ENCODE results near the gene MTRF1L.

- TF ChIP-seq, protein P1, sequence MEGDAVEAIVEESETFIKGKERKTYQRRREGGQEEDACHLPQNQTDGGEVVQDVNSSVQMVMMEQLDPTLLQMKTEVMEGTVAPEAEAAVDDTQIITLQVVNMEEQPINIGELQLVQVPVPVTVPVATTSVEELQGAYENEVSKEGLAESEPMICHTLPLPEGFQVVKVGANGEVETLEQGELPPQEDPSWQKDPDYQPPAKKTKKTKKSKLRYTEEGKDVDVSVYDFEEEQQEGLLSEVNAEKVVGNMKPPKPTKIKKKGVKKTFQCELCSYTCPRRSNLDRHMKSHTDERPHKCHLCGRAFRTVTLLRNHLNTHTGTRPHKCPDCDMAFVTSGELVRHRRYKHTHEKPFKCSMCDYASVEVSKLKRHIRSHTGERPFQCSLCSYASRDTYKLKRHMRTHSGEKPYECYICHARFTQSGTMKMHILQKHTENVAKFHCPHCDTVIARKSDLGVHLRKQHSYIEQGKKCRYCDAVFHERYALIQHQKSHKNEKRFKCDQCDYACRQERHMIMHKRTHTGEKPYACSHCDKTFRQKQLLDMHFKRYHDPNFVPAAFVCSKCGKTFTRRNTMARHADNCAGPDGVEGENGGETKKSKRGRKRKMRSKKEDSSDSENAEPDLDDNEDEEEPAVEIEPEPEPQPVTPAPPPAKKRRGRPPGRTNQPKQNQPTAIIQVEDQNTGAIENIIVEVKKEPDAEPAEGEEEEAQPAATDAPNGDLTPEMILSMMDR (optimal IDR thresholded peaks at IDR 0.05 in 1 of 3, IDR thresholded peaks at IDR 0.05 in 1 of 3, conservative IDR thresholded peaks at IDR 0.05 in 1 of 3; ENCODE audit: extremely low read depth in 1 of 3, insufficient read depth in 2 of 3, low read length in 3 of 3): no peak
- no peak for TF ChIP-seq EZH2 (IDR thresholded peaks at IDR 0.05; ENCODE audit: low read length)
These were observed 20.3 kb downstream of the MTRF1L start for GRCh38 chr6:152981989-152982903.

Data from keratinocyte (primary cell).